IMR-90 (cell line): ENCODE measurements around the gene GABBR1. TPM values are rescaled to one million over a fixed set of nuclear protein-coding genes. Genes with fewer than 3 reads are reported as not detected.

Experiments
- ATAC-seq: fragments of 200-7000 bp; cut with Tn5 transposase; 2 replicates; pipeline ENCODE4 v1.9.1; 2020; ENCODE audit warnings: low read depth, mild to moderate bottlenecking, moderate library complexity
- BruUV-seq: library from RNA; stranded (reverse); fragments of 400-500 nt; replicated peaks from 2 replicates; lab custom pipeline; 2021; lab: Mats Ljungman, UMichigan
- CTCF ChIA-PET: fragments of 300-600 bp; formaldehyde crosslinking; extraction: SDS; loops from one replicate; lab custom pipeline; 2021; ENCODE audit warnings: antibody characterized with exemption; lab: Yijun Ruan, JAX
- POLR2A ChIA-PET: fragments of 300-600 bp; sonication (Branson Sonifier 250); formaldehyde crosslinking; loops from one replicate; lab custom pipeline; 2022; ENCODE audit warnings: antibody characterized with exemption; ENCODE audit not compliant: unreplicated experiment; lab: Charles Lee
- DNase-seq: peaks from one replicate; pipeline ENCODE4 v3.0.0; 2013
- H2AFZ ChIP-seq: replicated peaks from 2 replicates; pipeline ENCODE3; 2013; ENCODE audit warnings: low read length, mild to moderate bottlenecking; ENCODE audit not compliant: poor library complexity
- H2AK5ac ChIP-seq: 2 replicates; pipeline ENCODE4 v1.6.1; 2013; ENCODE audit warnings: low read depth, low read length, inconsistent platforms
- H2AK9ac ChIP-seq: replicated peaks from 2 replicates; pipeline ENCODE3; 2013; ENCODE audit warnings: mild to moderate bottlenecking, low read depth, low read length, moderate library complexity; ENCODE audit not compliant: poor library complexity
- H2BK120ac ChIP-seq: 2 replicates; pipeline ENCODE4 v1.6.1; 2013; ENCODE audit warnings: low read depth, low read length, inconsistent platforms
- H2BK15ac ChIP-seq: 3 replicates; pipeline ENCODE4 v1.6.1; 2013; ENCODE audit warnings: low read depth, low read length, inconsistent platforms
- H2BK20ac ChIP-seq: 2 replicates; pipeline ENCODE4 v1.6.1; 2013; ENCODE audit warnings: low read depth, mild to moderate bottlenecking, inconsistent platforms, low read length, moderate library complexity
- H2BK5ac ChIP-seq: 2 replicates; pipeline ENCODE4 v1.6.1; 2013; ENCODE audit warnings: mild to moderate bottlenecking, low read depth, low read length, inconsistent platforms; ENCODE audit not compliant: poor library complexity, severe bottlenecking
- H3K14ac ChIP-seq: replicated peaks from 2 replicates; pipeline ENCODE4 v1.6.1; 2013; ENCODE audit warnings: low read depth, low read length, inconsistent platforms
- H3K18ac ChIP-seq: 2 replicates; pipeline ENCODE4 v1.6.1; 2013; ENCODE audit warnings: low read depth, low read length, control low read depth
- H3K23ac ChIP-seq: 2 replicates; pipeline ENCODE4 v1.6.1; 2013; ENCODE audit warnings: low read depth, low read length, inconsistent platforms
- H3K27ac ChIP-seq: 2 replicates; pipeline ENCODE4 v1.5.1; 2013; ENCODE audit warnings: mild to moderate bottlenecking, control low read depth, low read length; ENCODE audit not compliant: insufficient read depth
- H3K27me3 ChIP-seq: 2 replicates; pipeline ENCODE4 v1.6.1; 2013; ENCODE audit warnings: low read length; ENCODE audit not compliant: control insufficient read depth, insufficient read depth
- H3K36me3 ChIP-seq: 2 replicates; pipeline ENCODE4 v1.6.1; 2013; ENCODE audit warnings: low read length, mixed read lengths; ENCODE audit not compliant: control insufficient read depth, insufficient read depth
- H3K4ac ChIP-seq: 2 replicates; pipeline ENCODE4 v1.6.1; 2013; ENCODE audit warnings: low read depth, low read length, inconsistent platforms
- H3K4me1 ChIP-seq: 2 replicates; pipeline ENCODE4 v1.6.1; 2013; ENCODE audit warnings: low read length, mixed read lengths; ENCODE audit not compliant: control insufficient read depth, insufficient read depth
- H3K4me2 ChIP-seq: 2 replicates; pipeline ENCODE4 v1.6.1; 2013; ENCODE audit warnings: low read depth, mild to moderate bottlenecking, control low read depth, low read length, moderate library complexity
- H3K4me3 ChIP-seq: 2 replicates; pipeline ENCODE4 v1.5.1; 2013; ENCODE audit warnings: low read depth, mild to moderate bottlenecking, control low read depth, low read length, moderate library complexity; ENCODE audit not compliant: insufficient read depth
- H3K56ac ChIP-seq: 2 replicates; pipeline ENCODE4 v1.6.1; 2013; ENCODE audit warnings: low read length, inconsistent platforms; ENCODE audit not compliant: insufficient read depth; ENCODE audit errors: extremely low read depth
- H3K79me1 ChIP-seq, 2 experiments: 2 replicates each; pipeline ENCODE4 v1.6.1; 2013; ENCODE audit warnings: low read length in 2 of 2, inconsistent platforms in 1 of 2, low read depth in 1 of 2
- H3K9ac ChIP-seq: 2 replicates; pipeline ENCODE4 v1.6.1; 2013; ENCODE audit warnings: low read depth, low read length, control low read depth
- H3K9me1 ChIP-seq: 2 replicates; pipeline ENCODE4 v1.6.1; 2013; ENCODE audit warnings: low read length, inconsistent platforms; ENCODE audit not compliant: insufficient read depth
- H3K9me3 ChIP-seq: 2 replicates; pipeline ENCODE4 v1.6.1; 2013; ENCODE audit warnings: low read length; ENCODE audit not compliant: control insufficient read depth, insufficient read depth
- H4K20me1 ChIP-seq: 2 replicates; pipeline ENCODE4 v1.6.1; 2013; ENCODE audit warnings: low read length, inconsistent platforms; ENCODE audit not compliant: insufficient read depth
- H4K5ac ChIP-seq: 2 replicates; pipeline ENCODE4 v1.6.1; 2013; ENCODE audit warnings: mild to moderate bottlenecking, low read depth, low read length, control low read depth
- H4K8ac ChIP-seq, 2 experiments: 2 replicates each; pipeline ENCODE4 v1.6.1; 2013; ENCODE audit warnings: low read depth in 2 of 2, low read length in 2 of 2, control low read depth in 1 of 2, inconsistent platforms in 1 of 2
- H4K91ac ChIP-seq: 2 replicates; pipeline ENCODE4 v1.6.1; 2013; ENCODE audit warnings: low read depth, low read length, inconsistent platforms; ENCODE audit not compliant: insufficient read depth
- BHLHE40 ChIP-seq: fragments of 150-350 bp; IDR thresholded peaks from 2 replicates; pipeline ENCODE4 v1.6.1; 2016; ENCODE audit warnings: mild to moderate bottlenecking, low read depth, low read length
- CEBPB ChIP-seq: IDR thresholded peaks from 2 replicates; pipeline ENCODE4 v1.6.1; 2012; ENCODE audit warnings: low read depth, low read length, improper control_type of control experiment
- CHD1 ChIP-seq: IDR thresholded peaks from 2 replicates; pipeline ENCODE4 v1.6.1; 2012; ENCODE audit warnings: low read depth, low read length, improper control_type of control experiment
- CTCF ChIP-seq: conservative IDR thresholded peaks from 2 replicates; pipeline ENCODE4 v1.5.1; 2012; ENCODE audit warnings: mild to moderate bottlenecking, low read depth, low read length, improper control_type of control experiment
- ELK1 ChIP-seq: fragments of 150-350 bp; IDR thresholded peaks from 2 replicates; pipeline ENCODE4 v1.6.1; 2016; ENCODE audit warnings: low read depth, mild to moderate bottlenecking, low read length, moderate library complexity, borderline replicate concordance
- FOS ChIP-seq: fragments of 150-350 bp; IDR thresholded peaks from 2 replicates; pipeline ENCODE4 v1.6.1; 2016; ENCODE audit warnings: low read depth, low read length
- MAFK ChIP-seq: IDR thresholded peaks from 2 replicates; pipeline ENCODE4 v1.6.1; 2012; ENCODE audit warnings: low read depth, low read length, improper control_type of control experiment
- MAZ ChIP-seq: IDR thresholded peaks from 2 replicates; pipeline ENCODE4 v1.6.1; 2012; ENCODE audit warnings: low read depth, mild to moderate bottlenecking, low read length, improper control_type of control experiment, moderate library complexity, borderline replicate concordance
- MXI1 ChIP-seq: IDR thresholded peaks from 2 replicates; pipeline ENCODE4 v1.6.1; 2012; ENCODE audit warnings: low read depth, mild to moderate bottlenecking, low read length, moderate library complexity, borderline replicate concordance
- NFE2L2 ChIP-seq: fragments of 150-350 bp; IDR thresholded peaks from 2 replicates; pipeline ENCODE4 v1.6.1; 2016; ENCODE audit warnings: low read depth, mild to moderate bottlenecking, low read length
- POLR2A ChIP-seq: IDR thresholded peaks from 2 replicates; pipeline ENCODE4 v1.6.1; 2012; ENCODE audit warnings: mild to moderate bottlenecking, low read depth, low read length
- RAD21 ChIP-seq: IDR thresholded peaks from 2 replicates; pipeline ENCODE4 v1.6.1; 2012; ENCODE audit warnings: low read length, improper control_type of control experiment
- RCOR1 ChIP-seq: IDR thresholded peaks from 2 replicates; pipeline ENCODE4 v1.6.1; 2012; ENCODE audit warnings: mild to moderate bottlenecking, low read length, improper control_type of control experiment; ENCODE audit not compliant: insufficient replicate concordance
- RFX5 ChIP-seq: IDR thresholded peaks from 2 replicates; pipeline ENCODE4 v1.8.0; 2012; ENCODE audit warnings: low read depth, mild to moderate bottlenecking, low read length, moderate library complexity
- SMC3 ChIP-seq: fragments of 150-350 bp; IDR thresholded peaks from 2 replicates; pipeline ENCODE4 v1.6.1; 2016; ENCODE audit warnings: low read depth, mild to moderate bottlenecking, antibody characterized with exemption, low read length, moderate library complexity
- USF2 ChIP-seq: fragments of 150-350 bp; IDR thresholded peaks from 2 replicates; pipeline ENCODE4 v1.6.1; 2017; ENCODE audit warnings: mild to moderate bottlenecking, antibody characterized with exemption, low read length, low read depth
- WGBS, 2 experiments: methylation state at CpG; one replicate each; pipeline versions ENCODE4 v1.1.5 to v1.1.7; 2013; ENCODE audit warnings: missing lambda C conversion rate in 2 of 2; ENCODE audit not compliant: insufficient read length in 1 of 2; ENCODE audit errors: extremely low coverage in 2 of 2; 5-methylcytosine and 5-hydroxymethylcytosine counted together
- dilution Hi-C: fragments of 300-500 bp; cut with HindIII; formaldehyde crosslinking; loops from one replicate; pipeline ENCODE4 v1.14.3; 2018; ENCODE audit warnings: low sequenced_read_pairs; ENCODE audit not compliant: unreplicated experiment
- in situ Hi-C: fragments of 300-500 bp; cut with MboI; formaldehyde crosslinking; loops from 3 replicates; pipeline ENCODE4 v1.14.3; 2019; ENCODE audit warnings: low sequenced_read_pairs, inconsistent platforms, mixed read lengths
- intact Hi-C: fragments of 100-400 bp; cut with micrococcal nuclease; formaldehyde crosslinking; loops from 2 replicates; pipeline ENCODE4 v1.10.0; 2022
- polyA plus RNA-seq, 3 experiments: library from polyadenylated mRNA; depleted of rRNA; stranded (reverse); fragments of >200 nt; gene quantifications; 2 replicates each; pipeline ENCODE4 v1.2.3, GENCODE V29; 2012; ENCODE audit warnings: low replicate concordance in 1 of 3
- total RNA-seq: library from RNA; depleted of rRNA; stranded (reverse); fragments of >200 nt; gene quantifications from 2 replicates; pipeline ENCODE4 v1.2.3, GENCODE V29; 2012

The GABBR1 gene
- total and polyA plus RNA-seq, 2 of the 4 experiments (the other 2 are of a cell fraction), result 5.9 to 31.5 TPM

- TF ChIP-seq NFE2L2, result no peak
- no peak for TF ChIP-seq RFX5
- TF ChIP-seq BHLHE40, result no peak
- no peak for TF ChIP-seq MXI1
- no peak for TF ChIP-seq FOS
- TF ChIP-seq MAFK, result no peak
- TF ChIP-seq RAD21, result no peak
- TF ChIP-seq CEBPB, result no peak
- TF ChIP-seq SMC3, result no peak
- TF ChIP-seq CTCF, result no peak
- TF ChIP-seq ELK1, result no peak
- TF ChIP-seq USF2, result no peak
- no peak for TF ChIP-seq POLR2A
- no peak for TF ChIP-seq RCOR1
- TF ChIP-seq CHD1, result no peak
- TF ChIP-seq MAZ, result no peak
- no peak for ATAC-seq
- Histone ChIP-seq H3K9me3 (no peaks in the 10 kb centered on the region), H4K91ac (no peak overlapping the region), H3K4me1 (no peaks in the 10 kb centered on the region), H3K79me1 (no peaks in the 10 kb centered on the region), H3K4me2 (no peak overlapping the region), H3K9ac (no peak overlapping the region), H3K27ac (no peak overlapping the region), H3K4me3 (no peak overlapping the region), H2BK5ac (no peak overlapping the region), H3K14ac (no peak overlapping the region), H4K8ac (no peak overlapping the region), H2BK20ac (no peak overlapping the region), H3K4ac (no peak overlapping the region), H4K5ac (no peak overlapping the region), H3K18ac (no peak overlapping the region), H2BK120ac (no peak overlapping the region), H4K20me1 (no peaks in the 10 kb centered on the region), H3K23ac (no peak overlapping the region), H3K56ac (no peak overlapping the region), H3K9me1 (no peaks in the 10 kb centered on the region), H2BK15ac (no peak overlapping the region), H3K27me3 (no peaks in the 10 kb centered on the region; the same call in 1 of the 2 replicates), H3K36me3 (no peaks in the 10 kb centered on the region), H2AK9ac (no peak overlapping the region), H2AK5ac (no peak overlapping the region), H2AFZ (no peak overlapping the region)
- no CpG with 5 or more reads among the region's 1 CpG for WGBS, 2 experiments
- dilution Hi-C loops (no loop called here), intact Hi-C loops (no loop called here), in situ Hi-C loops (no loop called here)
- POLR2A ChIA-PET, result no interaction called here
- no peak for DNase-seq
- CTCF ChIA-PET, result no interaction called here
- no TSS peak for BruUV-seq
These were observed 71.3 kb downstream of the GABBR1 start for GRCh38 chr6:29561606-29562181.
